Frontal cortex (tissue), 4 donors: ENCODE results near the gene FER1L5. TPM values are rescaled to one million over a fixed set of nuclear protein-coding genes. Genes with fewer than 3 reads are reported as not detected.
"Not testable (repeated sequence)": the region's sequence is repeated elsewhere in the genome, so short reads cannot be mapped to it uniquely, and the experiment has no call there.

Source experiments
- DNase-seq, 2 donors: peaks; one replicate each; pipeline ENCODE4 v3.0.0; 2012; ENCODE audit warnings: low spot score in 2 of 2
- FAIRE-seq: peaks from 2 replicates; lab custom pipeline; 2012; peaks lifted over from hg19 to GRCh38; lab: Jason Lieb, UNC
- total RNA-seq: library from RNA; depleted of rRNA; stranded (reverse); fragments of >200 nt; gene quantifications from one replicate; pipeline ENCODE4 v1.2.3, GENCODE V29; 2014
- donor health status: control.
- donor health status: control.
- donor health status: control.

FER1L5 gene
- total RNA-seq, 1 donor from 2014 or later = 0.41 TPM

DNA sequence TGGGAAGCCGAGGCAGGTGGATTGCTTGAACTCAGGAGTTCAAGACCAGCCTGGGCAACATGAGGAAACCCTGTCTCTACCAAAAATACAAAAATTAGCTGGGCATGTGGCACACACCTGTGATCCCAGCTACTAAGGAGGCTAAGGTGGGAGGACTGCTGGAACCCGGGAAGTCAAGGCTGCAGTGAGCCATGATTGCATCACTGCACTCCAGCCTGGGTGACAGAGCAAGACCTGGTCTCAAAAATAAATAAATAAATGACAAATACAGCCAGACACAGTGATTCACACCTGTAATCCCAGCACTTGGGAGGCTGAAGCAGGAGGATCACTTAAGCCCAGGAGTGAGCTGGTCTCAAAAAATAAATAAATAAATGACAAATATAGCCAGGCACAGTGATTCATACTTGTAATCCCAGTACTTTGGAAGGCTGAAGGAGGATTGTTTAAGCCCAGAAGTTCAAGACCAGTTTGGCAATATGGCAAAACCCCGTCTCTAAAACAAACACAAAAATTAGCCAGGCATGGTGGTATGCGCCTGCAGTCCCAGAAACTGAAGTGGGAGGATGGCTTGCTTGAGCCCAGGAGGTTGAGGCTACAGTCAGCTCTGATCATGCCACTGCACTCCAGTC is 10.6 kb upstream of the FER1L5 start:
- FAIRE-seq = no peak
- DNase-seq = no peak

- FAIRE-seq (no peak), DNase-seq (no peak)
Measured at GRCh38 chr2:96633641-96634040, 8.9 kb upstream of the FER1L5 start.

GRCh38 chr2:96636551-96637171 is 5.9 kb upstream of the FER1L5 start:
- no peak for FAIRE-seq

GRCh38 chr2:96637385-96638143 is 5.0 kb upstream of the FER1L5 start:
- FAIRE-seq (no peak), DNase-seq (peak; percentile 77 to 79)

More at GRCh38 chr2:96636551-96637171, 5.9 kb upstream of the FER1L5 start:
- DNase-seq = no peak

- DNase-seq (peak; percentile 79 to 83), FAIRE-seq (no peak)
Measured at GRCh38 chr2:96638144-96639121, 4.1 kb upstream of the FER1L5 start, which contains the start of gene KANSL3. KANSL3 (minus strand) TSS chr2:96638312; CDS start chr2:96637135, 1,177 bp downstream.

GRCh38 chr2:96647681-96648080 is 5.1 kb downstream of the FER1L5 start:
- no peak for FAIRE-seq
- DNase-seq = no peak

DNA sequence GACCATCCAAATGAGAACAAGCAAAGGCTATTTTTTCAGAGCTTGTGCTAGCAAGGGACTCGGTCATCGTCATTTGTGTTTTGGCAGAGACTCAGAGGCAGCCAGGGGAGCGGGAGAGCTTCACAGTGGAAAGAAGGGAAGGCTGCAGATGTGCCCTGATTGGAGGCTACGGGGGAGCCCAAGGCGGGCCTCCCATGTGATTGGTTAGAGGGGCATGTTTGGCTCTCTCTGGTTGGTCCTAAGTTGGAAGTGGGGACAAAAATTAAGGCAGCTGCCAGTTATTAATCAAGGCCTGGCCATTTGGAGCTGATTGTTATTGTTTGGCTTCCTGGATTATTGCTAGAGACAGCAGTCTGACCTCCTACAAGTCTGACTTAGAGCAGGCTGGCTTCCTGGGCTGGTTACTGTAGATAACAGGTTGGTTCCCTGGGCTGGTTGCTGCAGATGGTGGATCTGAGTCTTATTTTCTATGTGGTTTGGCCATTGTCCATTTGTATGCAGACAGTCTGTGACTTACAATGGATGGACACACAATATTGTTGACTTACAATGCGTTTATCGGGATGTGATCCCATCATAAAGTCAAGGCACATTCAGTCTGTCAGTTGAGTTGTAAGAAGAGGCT is 5.9 kb downstream of the FER1L5 start:
- DNase-seq = no peak
- FAIRE-seq = no peak

DNA sequence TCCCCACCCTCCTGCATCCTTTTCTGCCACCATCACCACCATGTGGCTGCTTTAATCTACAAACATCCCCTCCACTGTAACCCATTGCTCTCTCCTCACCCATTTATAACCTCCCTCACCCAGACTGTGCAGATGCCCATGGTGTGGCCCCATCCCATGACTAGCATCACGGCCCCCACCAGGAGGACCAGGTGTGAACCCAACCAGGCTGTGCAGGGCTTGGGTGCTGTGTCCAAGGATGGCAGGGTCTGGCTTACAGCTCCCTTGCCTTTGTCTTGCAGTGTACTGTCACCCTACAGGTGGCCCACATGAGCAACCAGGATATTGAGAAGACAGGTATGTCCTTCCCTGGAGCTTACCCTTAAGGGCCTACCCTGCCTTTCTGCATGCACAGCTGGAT is 6.8 kb downstream of the FER1L5 start:
- no peak for DNase-seq
- FAIRE-seq = no peak

DNA sequence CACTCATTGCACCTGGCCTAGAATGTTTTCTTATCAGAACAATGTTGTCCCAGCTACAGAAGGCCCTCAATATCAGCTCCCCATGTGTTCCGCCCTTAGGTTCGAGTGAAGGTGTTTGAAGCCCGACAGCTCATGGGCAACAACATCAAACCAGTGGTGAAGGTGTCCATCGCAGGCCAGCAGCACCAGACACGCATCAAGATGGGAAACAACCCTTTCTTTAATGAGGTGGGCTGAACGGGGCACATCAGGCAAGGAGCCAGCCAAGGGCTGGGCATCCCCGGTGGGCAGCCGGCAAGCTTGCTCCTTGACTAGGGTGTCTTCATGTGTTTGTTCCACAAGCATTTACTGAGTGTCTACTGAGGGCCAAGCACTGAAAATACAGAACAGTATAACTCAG is 9.2 kb downstream of the FER1L5 start:
- FAIRE-seq = no peak
- DNase-seq = no peak

- DNase-seq, FAIRE-seq: not testable (repeated sequence)
Measured at GRCh38 chr2:96654791-96655190, 12.2 kb downstream of the FER1L5 start.

DNA sequence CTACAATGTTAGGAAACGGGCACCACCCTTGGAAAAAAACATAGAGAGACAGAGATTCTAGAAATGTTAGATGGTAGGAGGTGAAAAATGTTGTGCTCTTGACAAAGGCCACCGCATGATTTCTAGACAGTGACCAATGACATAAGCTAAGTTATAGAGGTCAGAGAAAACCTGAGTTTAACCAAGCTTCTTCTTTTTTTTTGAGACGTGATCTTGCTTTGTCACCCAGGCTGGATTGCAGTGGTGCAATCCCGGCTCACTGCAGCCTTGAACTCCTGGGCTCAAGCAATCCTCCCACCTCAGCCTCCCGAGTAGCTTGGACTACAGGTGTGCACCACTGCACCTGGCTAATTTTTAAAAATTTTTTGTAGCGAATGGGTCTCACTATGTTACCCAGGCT is 13.0 kb downstream of the FER1L5 start:
- no peak for FAIRE-seq
- no peak for DNase-seq

DNA sequence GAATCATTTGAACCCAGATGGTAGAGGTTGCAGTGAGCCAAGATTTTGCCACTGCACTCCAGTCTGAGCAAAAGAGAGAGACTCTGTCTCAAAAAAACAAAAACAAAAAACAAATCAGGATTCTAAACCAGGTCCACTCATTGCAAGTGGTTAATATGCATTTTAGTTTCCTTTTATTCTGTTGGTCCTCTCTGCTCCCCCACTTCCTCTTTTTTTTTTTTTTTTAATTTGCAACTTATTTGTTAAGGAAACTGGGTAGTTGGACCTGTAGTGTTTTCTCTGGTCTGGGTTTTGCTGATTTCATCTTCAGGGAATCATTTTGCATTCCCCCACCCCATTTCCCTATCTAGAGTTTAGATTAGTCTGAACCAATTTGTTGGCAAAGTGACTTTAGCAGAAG is 14.0 kb downstream of the FER1L5 start:
- DNase-seq (no peak), FAIRE-seq (no peak)

GRCh38 chr2:96661324-96661723 is 18.8 kb downstream of the FER1L5 start:
- no peak for DNase-seq
- FAIRE-seq = no peak

GRCh38 chr2:96662360-96662759 is 19.8 kb downstream of the FER1L5 start:
- DNase-seq = no peak
- FAIRE-seq = no peak

GRCh38 chr2:96663177-96663576 is 20.6 kb downstream of the FER1L5 start:
- FAIRE-seq = no peak
- DNase-seq = no peak

DNA sequence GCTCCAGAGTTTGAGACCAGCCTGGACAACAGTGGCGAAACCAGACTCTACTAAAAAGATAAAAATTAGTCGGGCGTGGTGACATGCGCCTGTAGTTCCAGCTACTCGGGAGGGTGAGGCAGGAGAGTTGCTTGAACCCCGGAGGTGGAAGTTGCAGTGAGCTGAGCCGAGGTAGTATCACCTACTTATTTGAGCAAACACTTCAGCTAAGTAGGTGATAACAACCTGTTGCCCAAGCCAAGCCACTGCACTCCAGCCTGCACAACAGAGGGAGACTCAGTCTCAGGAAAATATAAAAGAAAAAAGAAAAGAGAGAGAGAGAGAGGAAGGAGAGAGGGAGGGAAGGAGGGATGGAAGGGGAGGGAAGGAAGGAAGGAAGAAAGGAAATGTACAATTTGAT is 21.3 kb downstream of the FER1L5 start:
- DNase-seq (no peak), FAIRE-seq (no peak)

GRCh38 chr2:96664366-96664925 is 21.9 kb downstream of the FER1L5 start:
- FAIRE-seq (no peak), DNase-seq (no peak)

DNA sequence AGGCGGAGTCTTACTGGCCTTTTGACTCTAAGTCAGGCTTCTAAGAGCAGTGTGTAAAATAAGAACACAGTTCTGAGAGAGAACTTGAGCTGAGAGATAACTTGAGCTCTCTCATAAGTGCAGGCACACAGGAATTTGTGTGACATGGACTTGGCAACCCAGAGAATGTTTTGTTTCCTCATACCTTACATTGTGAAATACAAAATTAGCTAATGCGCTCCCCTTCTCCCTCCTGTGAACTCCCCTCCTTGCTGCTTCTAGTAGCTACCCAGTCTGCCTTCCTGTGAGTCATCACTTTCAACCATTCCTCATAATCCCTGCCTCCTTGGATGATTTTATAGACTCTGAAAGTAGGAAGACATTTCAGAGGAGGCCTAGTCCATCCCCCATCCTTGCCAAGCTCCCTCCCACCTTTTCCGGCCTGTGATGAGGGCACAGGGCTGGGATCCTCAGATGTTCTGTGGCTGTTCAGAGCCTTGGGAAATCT is 22.6 kb downstream of the FER1L5 start:
- FAIRE-seq (no peak), DNase-seq (no peak)

DNA sequence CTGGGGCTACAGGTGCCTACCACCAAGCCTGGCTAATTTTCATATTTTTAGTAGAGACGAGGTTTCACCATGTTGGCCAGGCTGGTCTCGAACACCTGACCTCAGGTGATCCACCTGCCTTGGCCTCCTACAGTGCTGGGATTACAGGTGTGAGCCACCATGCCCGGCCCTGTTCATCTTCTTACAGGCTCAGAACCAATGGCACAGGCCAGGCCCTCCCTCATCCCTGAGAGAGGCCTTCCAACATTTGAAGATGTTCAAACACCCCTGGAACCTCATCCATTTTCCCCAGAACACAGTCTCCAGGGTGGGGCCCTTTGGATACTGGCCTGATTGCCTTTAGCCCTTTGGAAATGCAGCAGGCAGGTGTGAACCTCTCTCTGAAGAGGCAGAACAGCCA is 23.2 kb downstream of the FER1L5 start:
- FAIRE-seq, DNase-seq: not testable (repeated sequence)
